A549 treated with Hydrocortisone at 1 μM for 4 hours (cell line): ENCODE data around the gene TMEM80. TPM values are rescaled to one million over a fixed set of nuclear protein-coding genes. Genes with fewer than 3 reads are reported as not detected.

ENCODE experiments used
- total RNA-seq: library from RNA; stranded (reverse); fragments of 200-300 nt; extraction: Qiagen RNA extraction; gene quantifications from 5 replicates; pipeline ENCODE4 v1.2.3, GENCODE V29; 2022

The TMEM80 gene
- total RNA-seq: 8.8 to 11.2 TPM (median 11.0 TPM) in 5 replicates

DNA sequence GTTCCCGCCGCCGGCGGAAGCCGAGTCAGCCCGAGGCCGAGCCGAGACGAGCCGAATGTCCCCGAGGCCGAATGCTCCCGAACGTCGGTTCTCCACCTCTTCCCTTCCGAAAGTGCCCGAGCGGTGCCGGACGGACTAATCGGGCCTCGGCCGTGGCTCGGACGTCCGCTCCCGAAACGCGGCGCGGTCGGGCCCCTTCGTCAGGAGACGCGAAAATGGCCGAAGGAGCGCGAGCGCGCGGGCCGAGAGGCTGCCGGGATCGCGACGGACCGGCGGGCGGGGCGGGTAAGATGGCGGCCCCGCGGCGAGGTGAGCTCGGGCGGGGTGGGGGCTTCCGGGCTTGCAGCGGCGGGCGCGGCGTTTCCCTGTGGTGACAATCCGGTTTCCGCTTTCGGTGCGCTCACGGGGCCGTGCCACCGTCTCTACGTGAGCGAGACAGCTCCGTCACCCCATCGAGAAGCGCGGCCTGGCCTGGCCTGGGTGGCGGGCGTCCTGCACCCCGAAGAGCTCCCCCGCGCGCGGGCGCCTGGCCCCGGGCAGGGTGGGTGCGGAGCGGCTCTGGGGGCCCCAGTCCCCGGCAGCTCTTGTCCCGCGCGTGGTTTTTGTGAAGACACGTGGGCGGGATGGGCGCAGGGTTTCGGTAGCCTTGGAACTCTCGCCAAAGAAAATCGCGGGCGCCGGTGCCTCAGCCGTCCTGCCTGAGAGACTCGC lies at the start of gene TMEM80:
Gene TMEM80 (plus strand): TSS at position 279 of the 711 bp plus-strand sequence. CDS start 12 bp downstream, at position 291.

DNA sequence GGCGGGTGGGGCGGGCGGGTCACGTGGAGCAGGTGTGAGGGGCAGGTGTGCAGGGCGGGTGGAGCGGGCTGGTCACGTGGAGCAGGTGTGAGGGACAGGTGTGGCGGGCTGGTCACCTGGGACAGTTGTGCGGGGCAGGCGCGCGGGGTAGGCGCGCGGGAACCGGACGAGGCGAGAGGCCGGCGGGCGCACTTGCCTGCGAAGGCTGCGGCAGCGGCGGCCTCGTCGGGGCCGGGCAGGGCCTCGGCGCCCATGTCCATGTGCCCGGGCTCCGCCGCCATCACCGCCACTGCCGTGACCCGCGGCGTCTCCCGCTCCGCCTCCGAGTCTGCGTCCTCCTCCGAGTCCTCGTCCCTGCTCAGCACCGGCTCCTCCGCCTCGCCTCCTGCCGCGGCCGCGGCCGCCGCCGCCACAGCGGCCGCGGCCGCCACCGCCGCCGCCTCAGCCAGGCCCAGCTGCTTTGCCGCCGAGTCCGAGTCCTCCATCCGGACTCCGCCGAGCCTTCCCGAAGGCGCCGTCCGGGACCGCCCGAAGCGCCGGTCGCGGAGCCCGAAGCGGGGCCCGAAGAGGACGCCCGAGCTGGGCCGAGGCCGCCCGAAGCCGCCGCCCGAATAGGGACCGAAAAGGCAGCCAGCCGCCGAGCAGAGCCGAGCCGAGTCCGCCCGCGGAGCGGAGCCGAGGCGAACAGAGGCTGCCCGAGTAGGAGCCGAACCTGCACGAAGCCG lies 891 bp upstream of the TMEM80 start, which contains the start of gene DEAF1:
Gene DEAF1 (minus strand): TSS at position 660 of the 725 bp plus-strand sequence. CDS start 175 bp downstream, at position 485.

DNA sequence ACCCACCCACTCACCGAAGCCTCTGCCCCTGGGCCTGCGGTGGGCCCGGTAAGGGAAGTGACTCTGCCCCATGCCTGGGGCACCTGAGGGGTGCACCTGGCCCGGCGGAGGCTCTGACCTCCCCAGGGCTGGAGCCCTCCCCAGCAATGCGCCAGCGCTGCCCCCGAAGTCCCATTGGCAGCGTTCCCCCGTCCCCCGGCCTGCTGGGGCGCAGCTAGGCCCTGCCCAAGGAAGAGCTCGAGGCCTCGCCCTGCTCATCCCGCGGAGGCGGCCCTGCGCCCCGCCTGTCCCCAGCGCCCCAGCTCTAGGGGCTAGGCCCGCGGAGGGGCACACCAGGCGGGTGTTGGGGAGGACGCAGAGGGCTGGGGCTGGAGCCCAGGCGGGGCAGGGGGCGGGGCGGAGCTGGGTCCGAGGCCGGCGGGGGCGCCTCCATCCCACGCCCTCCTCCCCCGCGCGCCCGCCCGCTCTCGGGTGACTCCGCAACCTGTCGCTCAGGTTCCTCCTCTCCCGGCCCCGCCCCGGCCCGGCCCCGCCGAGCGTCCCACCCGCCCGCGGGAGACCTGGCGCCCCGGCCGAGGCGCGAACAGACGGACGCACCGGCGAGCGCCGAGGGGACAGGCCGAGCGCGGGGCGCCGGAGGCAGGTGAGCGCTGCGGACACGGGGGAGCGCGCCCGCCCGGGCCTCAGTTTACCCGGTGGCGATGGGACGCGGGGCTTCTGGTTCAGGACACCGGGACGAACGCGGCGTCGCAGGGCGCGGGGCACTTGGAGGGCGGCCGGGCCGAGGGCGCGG lies 10.2 kb downstream of the TMEM80 start, which contains the start of gene EPS8L2:
Gene EPS8L2 (plus strand): TSS at position 586 of the 793 bp plus-strand sequence. CDS start 3,177 bp downstream, outside the sequence.

DNA sequence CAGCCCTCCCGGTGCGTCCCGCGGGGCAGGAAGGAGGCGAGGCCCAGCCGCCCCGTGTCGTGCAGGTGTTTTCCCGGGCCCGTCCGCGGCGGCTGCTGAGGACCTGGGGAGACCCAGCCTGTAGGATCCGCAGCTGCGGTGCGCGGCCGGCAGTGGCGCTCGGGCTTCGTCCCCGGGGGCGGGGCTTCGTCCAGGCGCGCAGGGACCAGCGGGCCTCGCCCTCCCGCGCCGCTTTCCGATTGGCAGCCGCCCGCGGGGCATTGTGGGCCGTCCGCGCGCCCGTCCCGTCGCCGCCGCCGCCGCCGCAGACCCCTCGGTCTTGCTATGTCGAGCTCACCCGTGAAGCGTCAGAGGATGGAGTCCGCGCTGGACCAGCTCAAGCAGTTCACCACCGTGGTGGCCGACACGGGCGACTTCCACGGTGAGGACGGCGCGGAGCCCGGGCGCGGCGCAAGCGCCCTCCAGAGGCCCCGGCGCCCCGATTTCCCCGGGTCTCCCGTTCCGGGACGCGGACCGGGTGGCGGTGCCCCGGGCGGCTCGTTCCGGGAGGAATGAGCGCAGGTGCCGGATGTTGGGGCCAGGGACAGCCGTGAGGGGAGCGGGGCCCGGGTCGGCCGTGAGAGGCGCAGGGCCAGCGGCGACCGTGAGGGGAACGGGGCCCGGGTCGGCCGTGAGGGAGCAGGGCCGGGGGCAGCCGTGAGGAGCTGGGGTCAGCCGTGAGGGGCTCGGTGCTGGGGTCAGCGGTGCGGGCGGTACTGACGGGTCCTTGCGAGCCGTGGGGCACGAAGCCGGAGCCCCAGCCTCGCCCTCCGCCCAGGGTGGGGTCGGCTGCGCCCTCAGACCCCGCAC lies 51.8 kb downstream of the TMEM80 start, which contains the start of gene TALDO1:
Gene TALDO1 (plus strand): TSS at position 307 of the 849 bp plus-strand sequence. CDS start 18 bp downstream, at position 325.

Other genes starting within 250 kb of the TMEM80 start
- 37.1 to 44.4 TPM (median 42.1 TPM) in 5 replicates for gene PTDSS2, start 245.5 kb upstream of the TMEM80 start, total RNA-seq
- 143 to 179 TPM (median 169 TPM) in 5 replicates for gene RNH1, start 188.6 kb upstream of the TMEM80 start, total RNA-seq
- gene HRAS, start 160.2 kb upstream of the TMEM80 start, total RNA-seq: 107 to 177 TPM (median 154 TPM) in 5 replicates
- 0.71 to 0.86 TPM (median 0.81 TPM) in 5 replicates for gene LRRC56, start 158.3 kb upstream of the TMEM80 start, total RNA-seq
- 1.9 to 2.8 TPM (median 2.7 TPM) in 5 replicates for gene LMNTD2, start 135.1 kb upstream of the TMEM80 start, total RNA-seq
- gene RASSF7, start 134.8 kb upstream of the TMEM80 start, total RNA-seq: 50.5 to 64.1 TPM (median 51.3 TPM) in 5 replicates
- 34.9 to 36.8 TPM (median 35.7 TPM) in 5 replicates for gene PHRF1, start 119.3 kb upstream of the TMEM80 start, total RNA-seq
- gene IRF7, start 79.9 kb upstream of the TMEM80 start, total RNA-seq: 6.2 to 7.7 TPM (median 6.8 TPM) in 5 replicates
- gene CDHR5, start 70.9 kb upstream of the TMEM80 start, total RNA-seq: 0.03 to 0.13 TPM (median 0.03 TPM) in 3 of 5 replicates, not detected in the others
- gene SCT, start 68.6 kb upstream of the TMEM80 start, total RNA-seq: not detected in 5 replicates
- 0.10 to 0.31 TPM (median 0.22 TPM) in 5 replicates for gene DRD4, start 58.5 kb upstream of the TMEM80 start, total RNA-seq
- 29.4 to 37.4 TPM (median 34.6 TPM) in 5 replicates for gene DEAF1, start 594 bp upstream of the TMEM80 start, total RNA-seq
- 86.6 to 123 TPM (median 114 TPM) in 5 replicates for gene EPS8L2, start 10.4 kb downstream of the TMEM80 start, total RNA-seq
- gene TALDO1, start 51.6 kb downstream of the TMEM80 start, total RNA-seq: 392 to 415 TPM (median 399 TPM) in 5 replicates
- 37.2 to 46.9 TPM (median 43.5 TPM) in 5 replicates for gene GATD1, start 81.7 kb downstream of the TMEM80 start, total RNA-seq
- 1.4 to 2.8 TPM (median 2.4 TPM) in 5 replicates for gene CEND1, start 94.3 kb downstream of the TMEM80 start, total RNA-seq
- gene SLC25A22, start 102.5 kb downstream of the TMEM80 start, total RNA-seq: 27.4 to 34.4 TPM (median 31.1 TPM) in 5 replicates
- 10.1 to 14.2 TPM (median 13.5 TPM) in 5 replicates for gene PIDD1, start 109.4 kb downstream of the TMEM80 start, total RNA-seq
- gene RPLP2, start 114.2 kb downstream of the TMEM80 start, total RNA-seq: 1,408 to 2,641 TPM (median 2,478 TPM) in 5 replicates
- gene PNPLA2, start 123.1 kb downstream of the TMEM80 start, total RNA-seq: 37.4 to 59.4 TPM (median 57.4 TPM) in 5 replicates
- 3.0 to 6.3 TPM (median 5.7 TPM) in 5 replicates for gene CRACR2B, start 132.1 kb downstream of the TMEM80 start, total RNA-seq
- gene CD151, start 137.1 kb downstream of the TMEM80 start, total RNA-seq: 809 to 892 TPM (median 846 TPM) in 5 replicates
- 474 to 756 TPM (median 614 TPM) in 5 replicates for gene POLR2L, start 146.7 kb downstream of the TMEM80 start, total RNA-seq
- gene TSPAN4, start 147.0 kb downstream of the TMEM80 start, total RNA-seq: 139 to 194 TPM (median 190 TPM) in 5 replicates
- gene CHID1, start 215.0 kb downstream of the TMEM80 start, total RNA-seq: 69.2 to 82.1 TPM (median 73.1 TPM) in 5 replicates
- 31.5 to 37.2 TPM (median 34.2 TPM) in 5 replicates for gene AP2A2, start 230.1 kb downstream of the TMEM80 start, total RNA-seq